IPS DF 4.7 (cell line): Measurements from ENCODE around the gene B4GALT6.

Source experiments
- DNase-seq: peaks from one replicate; pipeline ENCODE4 v3.0.0-alpha.2; 2013; ENCODE audit warnings: low spot score; ENCODE audit errors: extremely low read depth

The B4GALT6 gene

GRCh38 chr18:31596081-31596872 is 88.1 kb downstream of the B4GALT6 start:
- no peak for DNase-seq

GRCh38 chr18:31595121-31595771 is 89.1 kb downstream of the B4GALT6 start:
- DNase-seq: no peak

GRCh38 chr18:31592506-31593157 is 91.7 kb downstream of the B4GALT6 start:
- DNase-seq: no peak

GRCh38 chr18:31591628-31592027 is 92.8 kb downstream of the B4GALT6 start, which contains the start of gene TTR:
TSS of gene TTR (plus strand) at chr18:31591877. CDS start at chr18:31591903, 26 bp downstream.
- DNase-seq: no peak

GRCh38 chr18:31591113-31591512 is 93.3 kb downstream of the B4GALT6 start:
- no peak for DNase-seq

GRCh38 chr18:31590570-31590969 is 93.8 kb downstream of the B4GALT6 start:
- DNase-seq: no peak

GRCh38 chr18:31587529-31587928 is 96.9 kb downstream of the B4GALT6 start:
- DNase-seq: no peak

- DNase-seq: no peak
Measured at GRCh38 chr18:31586616-31587015, 97.8 kb downstream of the B4GALT6 start.

GRCh38 chr18:31585991-31586390 is 98.4 kb downstream of the B4GALT6 start:
- DNase-seq: no peak

- DNase-seq: no peak
Measured at GRCh38 chr18:31583185-31583854, 101.1 kb downstream of the B4GALT6 start.

GRCh38 chr18:31581498-31582197 is 102.7 kb downstream of the B4GALT6 start:
- DNase-seq: no peak

- no peak for DNase-seq
Measured at GRCh38 chr18:31579375-31579774, 105.0 kb downstream of the B4GALT6 start.

- DNase-seq: no peak
Measured at GRCh38 chr18:31578126-31578525, 106.3 kb downstream of the B4GALT6 start.

- no peak for DNase-seq
Measured at GRCh38 chr18:31577195-31577594, 107.2 kb downstream of the B4GALT6 start.

GRCh38 chr18:31576670-31577069 is 107.7 kb downstream of the B4GALT6 start:
- DNase-seq: no peak

GRCh38 chr18:31575515-31576257 is 108.7 kb downstream of the B4GALT6 start:
- no peak for DNase-seq

- DNase-seq: no peak
Measured at GRCh38 chr18:31574359-31574758, 110.0 kb downstream of the B4GALT6 start.
